K562 (cell line): ENCODE results near the gene RAB3GAP2. TPM values are rescaled to one million over a fixed set of nuclear protein-coding genes. Genes with fewer than 3 reads are reported as not detected.
A peak's percentile ranks its signal among the peaks of the same experiment; 100 is the strongest.

Experiments
- CEBPZ ChIP-seq: fragments of 150-350 bp; IDR thresholded peaks from 2 replicates; pipeline ENCODE4 v1.6.1; 2014; ENCODE audit warnings: low read depth, mild to moderate bottlenecking, low read length, borderline replicate concordance
- GTF3C2 ChIP-seq: IDR thresholded peaks from 3 replicates; pipeline ENCODE4 v1.6.1; 2011; ENCODE audit warnings: borderline replicate concordance, mild to moderate bottlenecking, moderate library complexity; ENCODE audit not compliant: insufficient read length; ENCODE audit errors: extremely low read depth
- JUN ChIP-seq, 2 experiments: sonication (generic) in 1 of 2; formaldehyde crosslinking in 1 of 2; IDR thresholded peaks; 2 replicates each; pipeline versions ENCODE4 v1.6.1 to v1.8.0; 2012 to 2022; ENCODE audit warnings: borderline replicate concordance in 2 of 2, mild to moderate bottlenecking in 2 of 2, improper control_type of control experiment in 1 of 2, low read depth in 1 of 2, low read length in 1 of 2, missing genetic modification reagents in 1 of 2
- NCOA1 ChIP-seq: fragments of 450-650 bp; IDR thresholded peaks from 2 replicates; pipeline ENCODE4 v1.6.1; 2016; ENCODE audit warnings: low read depth
- NONO ChIP-seq, 2 experiments: fragments of 200-400 bp in 1 of 2; fragments of 450-650 bp in 1 of 2; formaldehyde crosslinking in 1 of 2; IDR thresholded peaks; 2 replicates each; pipeline ENCODE4 v1.6.1; 2017; ENCODE audit warnings: low read depth in 2 of 2, mild to moderate bottlenecking in 2 of 2, moderate library complexity in 2 of 2, low read length in 1 of 2
- NUFIP1 ChIP-seq: fragments of 450-650 bp; IDR thresholded peaks from 2 replicates; pipeline ENCODE4 v1.6.1; 2018; ENCODE audit not compliant: partially characterized antibody
- PTRF ChIP-seq: fragments of 450-650 bp; IDR thresholded peaks from 2 replicates; pipeline ENCODE4 v1.6.1; 2016; ENCODE audit warnings: mild to moderate bottlenecking, missing genetic modification characterization, missing compliant biosample characterization
- SFPQ ChIP-seq: fragments of 200-400 bp; formaldehyde crosslinking; IDR thresholded peaks from 2 replicates; pipeline ENCODE4 v1.6.1; 2017; ENCODE audit warnings: mild to moderate bottlenecking, low read depth, low read length, moderate library complexity
- TARDBP ChIP-seq: fragments of 450-650 bp; IDR thresholded peaks from 2 replicates; pipeline ENCODE4 v1.6.1; 2016
- ZNF395 ChIP-seq: fragments of 200-800 bp; sonication (Bioruptor generic); IDR thresholded peaks from 2 replicates; pipeline ENCODE4 v1.6.1; 2017; ENCODE audit warnings: missing genetic modification characterization, missing compliant biosample characterization
- ZNF699 ChIP-seq: fragments of 250-450 bp; sonication (Bioruptor Pico); IDR thresholded peaks from 2 replicates; pipeline ENCODE4 v1.8.0; 2021; ENCODE audit warnings: mild to moderate bottlenecking, moderate library complexity; ENCODE audit not compliant: insufficient replicate concordance
- ZZZ3 ChIP-seq: fragments of 450-650 bp; IDR thresholded peaks from 2 replicates; pipeline ENCODE4 v1.6.1; 2016; ENCODE audit warnings: antibody characterized with exemption, mild to moderate bottlenecking, moderate library complexity
- polyA plus RNA-seq, 8 experiments: library from polyadenylated mRNA; depleted of rRNA in 4 of 8; stranded (reverse) in 5 of 8; unstranded in 3 of 8; fragments of >200 nt; fragmentation: Nextera tagmentation in 2 of 8; fragmentation: Illumina TruSeq in 1 of 8; extraction: Ambion mirVana in 2 of 8; extraction: Trizol in 1 of 8; gene quantifications; 2 replicates each; pipeline versions ENCODE4 v1.2.1 to v1.2.3, GENCODE V29; 2011 to 2014; ENCODE audit warnings: inconsistent platforms in 1 of 8, missing spikeins in 1 of 8
- total RNA-seq, 7 experiments: library from RNA; depleted of rRNA in 6 of 7; stranded (reverse); fragments of >200 nt in 6 of 7; fragmentation: Illumina TruSeq in 2 of 7; extraction: Trizol in 2 of 7; gene quantifications; 2 replicates each; pipeline versions ENCODE4 v1.2.1 to v1.2.3, GENCODE V29; 2011 to 2021; ENCODE audit warnings: low replicate concordance in 1 of 7

RAB3GAP2 gene
- total and polyA plus RNA-seq, 9 of the 15 experiments (the other 6 are each of a cell fraction or from before 2014, with no cell fraction given), result 14.1 to 69.1 (median 32.2) TPM

- peak; percentile 70 for TF ChIP-seq GTF3C2
- TF ChIP-seq NUFIP1, result peak; percentile 20
- no peak for TF ChIP-seq CEBPZ
- TF ChIP-seq TARDBP, result no peak
- no peak for TF ChIP-seq SFPQ
- no peak for TF ChIP-seq ZNF395 (CRISPR knock-in tag)
- TF ChIP-seq ZZZ3, result no peak
- peak; percentile 29; the same call in 1 of the 2 replicates for TF ChIP-seq NCOA1
- TF ChIP-seq NONO (IDR thresholded peaks at IDR 0.05; ENCODE audit: low read depth in 2 of 2, low read length in 1 of 2), result 0 out of 4 replicates have a peak, but pooled peaks of 1 of the 2 experiments have one; percentile 23
- peak; percentile 84; the same call in 1 of the 2 replicates for TF ChIP-seq JUN (IDR thresholded peaks at IDR 0.05; ENCODE audit: borderline replicate concordance, low read depth, low read length)
- no peak for TF ChIP-seq JUN (CRISPR knock-in tag; IDR thresholded peaks at IDR 0.05; ENCODE audit: borderline replicate concordance)
- TF ChIP-seq ZNF699, result no peak
- no peak for TF ChIP-seq PTRF (tag)
Observed at GRCh38 chr1:220272047-220272840, at the start of gene RAB3GAP2 (continued).
